ENCODE measurements around the gene MARK2. TPM values are rescaled to one million over a fixed set of nuclear protein-coding genes. Genes with fewer than 3 reads are reported as not detected.

MARK2 gene
- total RNA-seq, 2 donors from 2014 or later, result 39.7 to 39.8 TPM

DNA sequence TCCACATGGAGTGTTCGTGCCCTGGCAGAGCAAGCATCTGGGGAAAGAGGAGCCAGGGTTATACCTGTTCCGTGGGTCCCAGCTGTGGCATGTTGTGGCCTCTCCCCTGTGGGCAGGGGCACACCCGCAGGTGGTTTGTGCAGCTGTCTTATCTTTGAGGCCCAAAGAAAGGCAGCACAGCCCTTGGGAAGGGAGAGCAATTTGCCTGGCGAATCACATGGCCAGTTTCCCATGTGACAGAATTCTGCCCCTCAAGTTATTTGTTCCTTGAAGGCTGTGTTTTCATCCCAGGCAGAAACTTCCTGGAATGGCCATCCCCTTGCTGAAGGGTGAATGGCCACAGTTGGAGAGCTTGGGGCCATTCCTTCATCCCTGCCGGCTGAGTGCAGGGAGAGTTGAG is 119.1 kb downstream of the MARK2 start:
- peaks cover 33% of the 10 kb centered on the region for H3K36me3 ChIP-seq (ENCODE audit: control insufficient read depth, insufficient read depth, low read length)
- no peaks in the 10 kb centered on the region for H3K27me3 ChIP-seq (ENCODE audit: control insufficient read depth, insufficient read depth, low read length, poor library complexity, severe bottlenecking)
- Mint-ChIP-seq H3K27ac (no peak overlapping the region), H3K36me3 (ENCODE audit: low read depth) (peaks cover 43% of the 10 kb centered on the region), H3K4me3 (no peak overlapping the region), H3K9me3 (no peaks in the 10 kb centered on the region), H3K4me1 (peaks cover 13% of the 10 kb centered on the region), H3K27me3 (ENCODE audit: insufficient read depth) (no peaks in the 10 kb centered on the region)
- no peak overlapping the region for H3K4me3 ChIP-seq (ENCODE audit: low read length)
- 92 to 97% methylated on average over 5 of the region's 5 CpGs for WGBS, 2 experiments (ENCODE audit: insufficient coverage in 1 of 2, insufficient read length in 1 of 2)
- H3K27ac ChIP-seq (ENCODE audit: low read depth, low read length), result no peak overlapping the region
- DNase-seq, result no peak
- H3K9me3 ChIP-seq (ENCODE audit: control insufficient read depth, low read length), result no peaks in the 10 kb centered on the region
- TF ChIP-seq, protein P1, sequence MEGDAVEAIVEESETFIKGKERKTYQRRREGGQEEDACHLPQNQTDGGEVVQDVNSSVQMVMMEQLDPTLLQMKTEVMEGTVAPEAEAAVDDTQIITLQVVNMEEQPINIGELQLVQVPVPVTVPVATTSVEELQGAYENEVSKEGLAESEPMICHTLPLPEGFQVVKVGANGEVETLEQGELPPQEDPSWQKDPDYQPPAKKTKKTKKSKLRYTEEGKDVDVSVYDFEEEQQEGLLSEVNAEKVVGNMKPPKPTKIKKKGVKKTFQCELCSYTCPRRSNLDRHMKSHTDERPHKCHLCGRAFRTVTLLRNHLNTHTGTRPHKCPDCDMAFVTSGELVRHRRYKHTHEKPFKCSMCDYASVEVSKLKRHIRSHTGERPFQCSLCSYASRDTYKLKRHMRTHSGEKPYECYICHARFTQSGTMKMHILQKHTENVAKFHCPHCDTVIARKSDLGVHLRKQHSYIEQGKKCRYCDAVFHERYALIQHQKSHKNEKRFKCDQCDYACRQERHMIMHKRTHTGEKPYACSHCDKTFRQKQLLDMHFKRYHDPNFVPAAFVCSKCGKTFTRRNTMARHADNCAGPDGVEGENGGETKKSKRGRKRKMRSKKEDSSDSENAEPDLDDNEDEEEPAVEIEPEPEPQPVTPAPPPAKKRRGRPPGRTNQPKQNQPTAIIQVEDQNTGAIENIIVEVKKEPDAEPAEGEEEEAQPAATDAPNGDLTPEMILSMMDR (conservative IDR thresholded peaks at IDR 0.05), result no peak
- H3K9ac ChIP-seq (ENCODE audit: extremely low read depth, low read length, poor library complexity, severe bottlenecking), result no peak overlapping the region
- peaks cover 3% of the 10 kb centered on the region for H3K4me1 ChIP-seq (ENCODE audit: control insufficient read depth, insufficient read depth, low read length)

Other genes with a start within 250 kb of the MARK2 start
- 10 to 100 TPM; 33.5 to 45.9 TPM for gene PLAAT3, start 224.7 kb upstream of the MARK2 start, total RNA-seq
- 10 to 100 TPM; 33.8 to 38.0 TPM for gene ATL3, start 167.7 kb upstream of the MARK2 start, total RNA-seq
- 100 to 1,000 TPM; 128 to 160 TPM for gene RTN3, start 157.6 kb upstream of the MARK2 start, total RNA-seq
- 10 to 100 TPM; 31.9 to 38.0 TPM for gene ZFTA, start 70.3 kb upstream of the MARK2 start, total RNA-seq
- gene SPINDOC, start 25.7 kb upstream of the MARK2 start, total RNA-seq, result 100 to 1,000 TPM in 1 of 2 donors, 10 to 100 TPM in 1; 96.1 to 103 TPM
- 10 to 100 TPM; 45.0 to 51.4 TPM for gene RCOR2, start 78.1 kb downstream of the MARK2 start, total RNA-seq
- gene NAA40, start 99.9 kb downstream of the MARK2 start, total RNA-seq, result 10 to 100 TPM; 47.2 to 53.5 TPM
- 100 to 1,000 TPM; 258 to 298 TPM for gene COX8A, start 135.5 kb downstream of the MARK2 start, total RNA-seq
- 10 to 100 TPM; 87.7 to 95.1 TPM for gene OTUB1, start 147.3 kb downstream of the MARK2 start, total RNA-seq
- not detected for gene FLRT1, start 196.8 kb downstream of the MARK2 start, total RNA-seq

All from endodermal cell (in vitro differentiated cells).